Right lung (tissue), 5 donors: Measurements from ENCODE around the gene FRMD6. TPM values are rescaled to one million over a fixed set of nuclear protein-coding genes. Genes with fewer than 3 reads are reported as not detected.
"Not testable (repeated sequence)": the region's sequence is repeated elsewhere in the genome, so short reads cannot be mapped to it uniquely, and the experiment has no call there.

Experiments used
- DNase-seq, 2 donors: peaks; one replicate each; pipeline ENCODE4 v3.0.0-alpha.2; 2013
- polyA plus RNA-seq, 5 donors: library from polyadenylated mRNA; unstranded; fragments of 120-200 nt; gene quantifications; one replicate each; pipeline versions ENCODE4 v1.2.1 to v1.2.3, GENCODE V29; 2013; ENCODE audit warnings: inconsistent platforms in 1 of 5, low replicate concordance in 1 of 5; ENCODE audit not compliant: insufficient read length in 5 of 5, insufficient read depth in 1 of 5

Gene FRMD6
- polyA plus RNA-seq, 5 donors: 21.1 to 36.2 (median 30.1) TPM

GRCh38 chr14:51717766-51718165 is 66.1 kb downstream of the FRMD6 start:
- DNase-seq: no peak

GRCh38 chr14:51719955-51720354 is 68.2 kb downstream of the FRMD6 start:
- no peak for DNase-seq

GRCh38 chr14:51723990-51724389 is 72.3 kb downstream of the FRMD6 start:
- no peak for DNase-seq

GRCh38 chr14:51724650-51725049 is 72.9 kb downstream of the FRMD6 start:
- no peak for DNase-seq

GRCh38 chr14:51725061-51725460 is 73.4 kb downstream of the FRMD6 start:
- DNase-seq: no peak

GRCh38 chr14:51726166-51726899 is 74.6 kb downstream of the FRMD6 start:
- DNase-seq: no peak

GRCh38 chr14:51727526-51727925 is 75.8 kb downstream of the FRMD6 start:
- DNase-seq: no peak

- no peak for DNase-seq
Observed at GRCh38 chr14:51730098-51730497, 78.4 kb downstream of the FRMD6 start.

GRCh38 chr14:51730684-51731083 is 79.0 kb downstream of the FRMD6 start:
- DNase-seq: no peak

- DNase-seq: no peak
Observed at GRCh38 chr14:51732494-51733112, 80.9 kb downstream of the FRMD6 start.

GRCh38 chr14:51733147-51733546 is 81.4 kb downstream of the FRMD6 start:
- no peak for DNase-seq

- no peak for DNase-seq
Observed at GRCh38 chr14:51735851-51736250, 84.1 kb downstream of the FRMD6 start.

- no peak for DNase-seq
Observed at GRCh38 chr14:51738754-51739153, 87.0 kb downstream of the FRMD6 start.

- DNase-seq: no peak
Observed at GRCh38 chr14:51743588-51744000, 91.9 kb downstream of the FRMD6 start.

- no peak for DNase-seq
Observed at GRCh38 chr14:51744372-51745130, 92.8 kb downstream of the FRMD6 start.

GRCh38 chr14:51746823-51747222 is 95.1 kb downstream of the FRMD6 start:
- DNase-seq: not testable (repeated sequence)

GRCh38 chr14:51750542-51750941 is 98.8 kb downstream of the FRMD6 start:
- no peak for DNase-seq

- peak; percentile 24 to 28 for DNase-seq
Observed at GRCh38 chr14:51751611-51752345, 100.1 kb downstream of the FRMD6 start.

GRCh38 chr14:51757756-51758155 is 106.0 kb downstream of the FRMD6 start:
- DNase-seq: not testable (repeated sequence)

GRCh38 chr14:51759950-51760349 is 108.2 kb downstream of the FRMD6 start:
- no peak for DNase-seq

GRCh38 chr14:51765726-51766125 is 114.0 kb downstream of the FRMD6 start:
- not testable (repeated sequence) for DNase-seq

- not testable (repeated sequence) for DNase-seq
Observed at GRCh38 chr14:51766586-51766985, 114.9 kb downstream of the FRMD6 start.
